Liver (tissue), 9 donors: ENCODE results near the gene ASS1. TPM values are rescaled to one million over a fixed set of nuclear protein-coding genes. Genes with fewer than 3 reads are reported as not detected.

Source experiments
- DNase-seq: peaks from one replicate; pipeline ENCODE4 v3.0.0-alpha.2; 2017; ENCODE audit warnings: low spot score
- H3K27ac ChIP-seq, 2 donors: one replicate each; pipeline ENCODE4 v1.7.0; 2013; ENCODE audit warnings: inconsistent platforms in 2 of 2, low read length in 2 of 2, control low read depth in 1 of 2, low read depth in 1 of 2, mild to moderate bottlenecking in 1 of 2
- H3K27me3 ChIP-seq, 4 donors: one replicate each; pipeline versions ENCODE4 v1.6.1 to v1.7.0; 2013; ENCODE audit warnings: low read length in 3 of 4, inconsistent platforms in 1 of 4, mild to moderate bottlenecking in 1 of 4, moderate library complexity in 1 of 4; ENCODE audit not compliant: control insufficient read depth in 4 of 4, insufficient read depth in 4 of 4
- H3K36me3 ChIP-seq, 4 donors: one replicate each; pipeline versions ENCODE4 v1.6.1 to v1.7.0; 2013; ENCODE audit warnings: low read length in 3 of 4, mild to moderate bottlenecking in 3 of 4, low read depth in 1 of 4, moderate library complexity in 1 of 4; ENCODE audit not compliant: control insufficient read depth in 4 of 4, insufficient read depth in 3 of 4
- H3K4me1 ChIP-seq, 4 donors: one replicate each; pipeline versions ENCODE4 v1.6.1 to v1.7.0; 2013; ENCODE audit warnings: low read length in 3 of 4, mild to moderate bottlenecking in 3 of 4, moderate library complexity in 1 of 4; ENCODE audit not compliant: control insufficient read depth in 4 of 4, insufficient read depth in 4 of 4
- H3K4me3 ChIP-seq, 3 donors: one replicate each; pipeline versions ENCODE4 v1.6.1 to v1.7.0; 2013; ENCODE audit warnings: low read length in 3 of 3, control low read depth in 1 of 3, low read depth in 1 of 3, mild to moderate bottlenecking in 1 of 3
- H3K9ac ChIP-seq, 2 donors: one replicate each; pipeline ENCODE4 v1.7.0; 2013; ENCODE audit warnings: low read length in 2 of 2, mild to moderate bottlenecking in 2 of 2, moderate library complexity in 2 of 2, control low read depth in 1 of 2, low read depth in 1 of 2
- H3K9me3 ChIP-seq, 4 donors: one replicate each; pipeline versions ENCODE4 v1.6.1 to v1.7.0; 2013; ENCODE audit warnings: low read length in 3 of 4; ENCODE audit not compliant: control insufficient read depth in 4 of 4
- FOXA2 ChIP-seq: IDR thresholded peaks from 2 replicates; pipeline ENCODE4 v1.6.1; 2016; ENCODE audit warnings: antibody characterized with exemption
- GABPA ChIP-seq, 2 donors: IDR thresholded peaks in 1 of 2; conservative IDR thresholded peaks in 1 of 2; 2 replicates each; pipeline ENCODE4 v1.6.1; 2016; ENCODE audit warnings: antibody characterized with exemption in 2 of 2, mild to moderate bottlenecking in 1 of 2, moderate library complexity in 1 of 2
- JUND ChIP-seq, 2 donors: IDR thresholded peaks; 2 replicates each; pipeline ENCODE4 v1.6.1; 2016; ENCODE audit warnings: antibody characterized with exemption in 2 of 2
- NR2F2 ChIP-seq: IDR thresholded peaks from 2 replicates; pipeline ENCODE4 v1.6.1; 2016; ENCODE audit warnings: antibody characterized with exemption
- RXRA ChIP-seq, 2 donors: IDR thresholded peaks; 2 replicates each; pipeline ENCODE4 v1.6.1; 2017 to 2018; ENCODE audit warnings: antibody characterized with exemption in 2 of 2, mild to moderate bottlenecking in 1 of 2
- SP1 ChIP-seq: IDR thresholded peaks from 2 replicates; pipeline ENCODE4 v1.6.1; 2018; ENCODE audit warnings: antibody characterized with exemption, mild to moderate bottlenecking
- TAF1 ChIP-seq: conservative IDR thresholded peaks from 2 replicates; pipeline ENCODE4 v1.6.1; 2016; ENCODE audit warnings: antibody characterized with exemption, mild to moderate bottlenecking
- YY1 ChIP-seq: IDR thresholded peaks from 2 replicates; pipeline ENCODE4 v1.6.1; 2016; ENCODE audit warnings: antibody characterized with exemption, mild to moderate bottlenecking
- ZBTB33 ChIP-seq: IDR thresholded peaks from 2 replicates; pipeline ENCODE4 v1.6.1; 2016; ENCODE audit warnings: antibody characterized with exemption
- WGBS: extraction: QIAGEN DNeasy Blood & Tissue Kit; methylation state at CpG from one replicate; pipeline ENCODE4 v1.1.7; 2013; 5-methylcytosine and 5-hydroxymethylcytosine counted together
- polyA plus RNA-seq, 2 donors: library from polyadenylated mRNA; stranded (reverse) in 1 of 2; unstranded in 1 of 2; fragments of 200-250 nt in 1 of 2; fragments of >200 nt in 1 of 2; fragmentation: Nextera tagmentation in 1 of 2; extraction: Ambion mirVana in 1 of 2; gene quantifications; one replicate each; pipeline versions ENCODE4 v1.2.1 to v1.2.3, GENCODE V29; 2013 to 2015
- total RNA-seq, 2 donors: library from RNA; depleted of rRNA; stranded (reverse); fragments of >200 nt; gene quantifications; one replicate each; pipeline ENCODE4 v1.2.3, GENCODE V29; 2014
- TF ChIP-seq, protein P1 (sequence below): IDR thresholded peaks from 2 replicates; pipeline ENCODE4 v1.6.1; 2016; ENCODE audit warnings: antibody characterized with exemption
- donor health status: healthy.
- donor health status: healthy.
- donor health status: healthy.
- donor health status: healthy.
- donor health status: healthy.

The ASS1 gene
- total and polyA plus RNA-seq, 4 donors, result 396 to 711 (median 533) TPM

- Histone ChIP-seq H3K4me3 (no peak overlapping the region), H3K4me1 (no peaks in the 10 kb centered on the region), H3K27ac (no peak overlapping the region), H3K9me3 (no peaks in the 10 kb centered on the region), H3K27me3 (no peaks in the 10 kb centered on the region), H3K9ac (no peak overlapping the region), H3K36me3 (no peaks in the 10 kb centered on the region)
- TF ChIP-seq ZBTB33, result no peak
- WGBS, result 50% methylated on average over 2 of the region's 2 CpGs
- DNase-seq, result no peak
Observed at GRCh38 chr9:130508218-130508617, 63.5 kb downstream of the ASS1 start.

- no peaks in the 10 kb centered on the region for H3K4me1 ChIP-seq
- H3K4me3 ChIP-seq, result no peak overlapping the region
- TF ChIP-seq GABPA (IDR thresholded peaks at IDR 0.05 in 1 of 2, conservative IDR thresholded peaks at IDR 0.05 in 1 of 2), result no peak
- TF ChIP-seq SP1, result no peak
- no peak for TF ChIP-seq NR2F2
- TF ChIP-seq RXRA (IDR thresholded peaks at IDR 0.05), result no peak
- no peak for TF ChIP-seq YY1
- no peaks in the 10 kb centered on the region for H3K36me3 ChIP-seq
- DNase-seq, result no peak
- no peaks in the 10 kb centered on the region for H3K9me3 ChIP-seq
- H3K27ac ChIP-seq, result no peak overlapping the region
- no peaks in the 10 kb centered on the region for H3K27me3 ChIP-seq
- no peak overlapping the region for H3K9ac ChIP-seq
- 95% methylated on average over 4 of the region's 4 CpGs for WGBS
Observed at GRCh38 chr9:130512199-130512598, 67.4 kb downstream of the ASS1 start.

- Histone ChIP-seq H3K9ac (no peak overlapping the region), H3K9me3 (no peaks in the 10 kb centered on the region), H3K36me3 (no peaks in the 10 kb centered on the region), H3K4me1 (peaks cover 0 to 2% (median under 1%) of the 10 kb centered on the region in 4 donors), H3K27ac (no peak overlapping the region), H3K27me3 (no peaks in the 10 kb centered on the region), H3K4me3 (no peak overlapping the region)
- no peak for DNase-seq
- 92% methylated on average over 1 of the region's 1 CpG for WGBS
- TF ChIP-seq RXRA (IDR thresholded peaks at IDR 0.05), result no peak
Observed at GRCh38 chr9:130513078-130513477, 68.3 kb downstream of the ASS1 start.

GRCh38 chr9:130518233-130518632, 73.5 kb downstream of the ASS1 start:
- Histone ChIP-seq H3K4me3 (no peak overlapping the region), H3K4me1 (peaks cover 0 to 9% (median 4%) of the 10 kb centered on the region in 4 donors), H3K9me3 (no peaks in the 10 kb centered on the region), H3K27me3 (no peaks in the 10 kb centered on the region), H3K36me3 (no peaks in the 10 kb centered on the region), H3K9ac (no peak overlapping the region), H3K27ac (no peak overlapping the region)
- TF ChIP-seq JUND (IDR thresholded peaks at IDR 0.05) (no peak), TAF1 (no peak), ZBTB33 (no peak), SP1 (no peak), FOXA2 (no peak)
- TF ChIP-seq, protein P1, sequence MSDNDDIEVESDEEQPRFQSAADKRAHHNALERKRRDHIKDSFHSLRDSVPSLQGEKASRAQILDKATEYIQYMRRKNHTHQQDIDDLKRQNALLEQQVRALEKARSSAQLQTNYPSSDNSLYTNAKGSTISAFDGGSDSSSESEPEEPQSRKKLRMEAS, result no peak
- no peak for DNase-seq
- 74% methylated on average over 4 of the region's 4 CpGs for WGBS
